NCI-H2227 (cell line): ENCODE measurements around the gene SCN8A.

ENCODE experiments used
- DNase-seq: peaks from one replicate; lab custom pipeline; 2025; ENCODE audit not compliant: unreplicated experiment; lab: John Stamatoyannopoulos, UW

Gene SCN8A

DNA sequence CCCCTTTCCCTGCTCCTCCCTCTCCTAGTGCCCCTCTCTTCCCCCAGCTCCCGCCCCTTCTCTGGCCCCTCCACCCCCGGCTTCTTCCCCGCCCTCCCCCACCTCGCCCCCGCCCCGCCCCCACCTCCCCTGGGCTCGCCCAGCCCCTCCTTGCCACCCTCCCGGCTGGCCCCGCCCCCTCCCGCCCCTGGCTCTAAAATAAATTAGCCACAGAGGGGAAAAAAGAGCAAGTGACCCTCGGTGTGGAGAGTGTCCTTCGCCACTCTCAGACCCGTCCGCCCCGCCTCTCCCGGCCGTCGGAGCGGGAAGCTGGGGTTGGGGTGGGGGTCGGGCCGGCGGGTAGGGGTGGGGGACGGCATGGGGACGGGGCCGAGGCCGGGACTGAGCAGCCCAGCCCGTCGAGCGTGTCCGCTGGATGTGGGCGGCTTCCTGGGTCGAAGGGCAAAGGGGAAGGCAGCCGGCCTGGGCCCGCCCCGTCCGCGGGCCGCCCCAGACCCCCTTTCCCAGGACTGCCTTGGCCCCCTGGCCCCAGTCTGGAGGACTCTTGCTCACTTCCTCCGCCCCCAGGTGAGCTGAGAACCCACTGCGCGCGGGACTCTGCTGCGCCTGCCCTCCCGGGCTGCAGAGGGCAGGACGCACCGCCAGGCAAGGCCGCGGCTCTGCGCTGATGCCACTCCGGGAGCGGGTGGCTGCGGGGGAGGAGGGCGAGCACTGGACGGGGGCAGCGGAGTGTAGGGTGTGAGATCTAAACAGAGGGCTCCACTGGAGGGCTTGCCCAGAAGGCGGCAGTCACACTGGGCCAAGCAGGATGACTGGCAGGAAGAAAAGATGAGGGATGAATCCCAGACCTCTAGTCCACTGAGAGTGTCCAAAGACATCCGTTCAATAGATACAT, 258.1 kb downstream of the SCN8A start:
- DNase-seq: no peak

DNA sequence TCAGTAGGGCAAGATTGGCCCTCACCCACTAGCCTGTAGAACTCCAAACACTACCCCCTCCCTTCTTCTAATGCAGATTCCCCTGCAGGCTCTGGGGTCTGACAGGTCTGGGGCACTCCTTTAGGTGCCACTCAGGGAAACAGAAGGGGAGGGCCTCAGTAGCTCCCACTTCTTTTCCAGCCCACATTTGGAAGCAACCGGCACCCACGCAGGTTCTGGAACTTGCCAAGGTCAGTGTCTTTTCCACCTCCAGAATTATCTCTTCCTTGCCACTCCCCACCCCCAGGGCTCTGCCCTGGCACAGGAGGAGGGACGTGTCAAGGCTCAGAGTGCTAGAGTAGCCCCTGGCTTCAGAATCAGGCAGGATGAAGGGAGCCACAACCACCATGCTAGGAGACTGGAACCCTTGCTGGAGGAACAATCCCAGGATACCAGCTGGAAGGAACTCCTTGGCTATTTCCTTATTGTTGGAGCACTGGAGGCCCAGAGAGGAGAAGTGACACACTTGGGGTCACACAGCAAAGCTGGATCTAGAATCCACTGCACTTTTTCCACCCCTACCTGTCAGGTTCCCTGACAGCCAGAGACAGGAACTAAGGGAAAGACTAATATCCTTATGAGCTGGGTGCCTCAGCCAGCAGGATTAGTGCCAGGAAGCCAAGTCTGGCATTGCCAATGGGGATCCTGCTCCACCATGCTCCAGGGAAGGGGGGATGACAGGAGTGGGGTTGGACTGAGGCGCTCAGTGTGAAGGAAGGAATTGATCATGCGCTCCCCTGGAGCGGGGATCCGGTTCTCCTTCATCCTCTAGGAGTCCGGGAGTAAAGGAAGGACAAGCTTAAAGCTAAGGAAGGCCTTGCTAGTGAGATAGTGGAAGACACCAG, 259.3 kb downstream of the SCN8A start:
- DNase-seq: no peak

DNA sequence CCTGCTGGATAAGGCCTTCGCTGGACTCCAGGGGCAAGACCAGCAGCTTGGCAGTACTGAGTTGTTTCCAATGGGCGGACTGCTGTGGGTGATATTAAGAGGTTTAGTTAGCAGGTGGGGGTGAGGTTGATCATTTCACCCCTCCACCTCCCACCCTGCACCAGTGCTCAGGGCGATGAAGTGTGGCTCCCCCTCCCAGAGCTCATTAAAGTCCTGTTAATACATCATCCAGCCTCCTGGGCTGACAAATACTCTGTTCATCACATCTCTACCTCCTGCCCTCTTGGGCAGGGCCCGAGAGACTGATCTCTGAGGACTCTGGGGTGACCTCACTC, 259.9 kb downstream of the SCN8A start:
- DNase-seq: no peak

DNA sequence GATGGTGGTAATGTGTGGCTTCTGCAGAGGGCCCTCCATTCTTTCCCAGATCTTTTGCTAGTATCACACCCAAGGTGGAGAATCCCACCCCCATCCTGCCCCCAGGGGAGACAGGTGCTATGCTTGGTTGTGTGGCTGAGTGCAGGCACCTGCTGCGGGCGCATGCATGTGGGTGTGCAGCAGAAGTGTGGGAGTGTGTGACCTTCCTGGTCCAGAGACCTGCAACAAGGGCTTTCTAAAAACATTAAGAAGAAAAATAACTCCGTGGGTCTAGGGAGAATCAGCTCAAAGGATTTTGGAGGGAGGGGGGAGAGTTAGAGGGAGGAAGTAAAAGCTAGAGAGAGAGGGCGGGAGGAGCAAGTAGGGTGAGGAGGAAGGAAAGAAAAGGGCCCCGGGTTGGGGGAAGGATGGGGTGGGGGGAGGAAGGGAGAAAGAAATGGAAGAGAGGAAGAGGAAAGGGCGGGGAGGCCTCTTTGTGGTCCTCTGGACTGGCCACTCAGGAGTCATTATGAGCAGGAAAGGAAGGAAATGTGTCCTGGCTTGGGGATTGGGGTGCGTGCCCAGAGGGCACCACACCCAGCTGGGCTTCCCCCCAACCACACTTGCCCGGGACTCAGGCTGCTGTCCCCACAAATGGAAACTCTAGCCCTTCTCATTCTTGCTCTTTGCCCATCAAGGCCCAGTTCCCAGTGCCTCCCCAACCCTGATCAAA, 260.5 kb downstream of the SCN8A start:
- no peak for DNase-seq

DNA sequence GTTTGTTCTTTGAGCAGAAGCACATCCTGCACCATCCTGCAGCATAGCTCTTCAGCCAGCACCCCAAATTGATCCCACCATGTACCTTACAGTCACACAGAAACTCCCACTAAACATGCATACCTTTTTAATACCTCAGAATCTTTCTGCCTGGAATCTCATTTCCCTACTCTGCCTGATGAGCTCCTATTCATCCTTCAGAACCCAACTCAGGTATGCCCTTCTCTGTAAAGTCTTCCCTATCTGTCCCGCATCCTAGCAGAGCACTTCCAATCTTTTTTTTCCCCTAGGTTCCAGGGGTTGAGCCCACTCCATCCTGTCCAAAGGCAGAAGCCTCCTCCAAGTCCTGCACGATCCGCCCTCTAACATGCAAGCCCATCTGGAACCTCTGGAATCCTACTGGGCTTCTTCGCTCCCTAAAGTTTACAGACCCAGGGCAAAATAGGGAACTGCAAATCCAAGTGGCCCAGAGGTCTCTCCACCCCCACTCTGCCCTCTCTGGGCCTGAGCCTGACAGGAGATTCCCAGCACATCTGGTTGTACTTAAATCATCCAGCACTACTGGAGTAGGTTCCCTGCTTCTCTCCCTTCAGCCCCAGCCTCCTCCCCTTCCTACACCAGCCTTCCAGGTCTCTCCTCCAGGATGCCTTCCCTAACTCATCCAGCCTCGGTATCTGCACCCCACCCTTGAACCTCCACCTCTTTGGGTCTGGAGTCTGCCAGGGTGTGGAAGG, 261.5 kb downstream of the SCN8A start:
- DNase-seq: no peak

DNA sequence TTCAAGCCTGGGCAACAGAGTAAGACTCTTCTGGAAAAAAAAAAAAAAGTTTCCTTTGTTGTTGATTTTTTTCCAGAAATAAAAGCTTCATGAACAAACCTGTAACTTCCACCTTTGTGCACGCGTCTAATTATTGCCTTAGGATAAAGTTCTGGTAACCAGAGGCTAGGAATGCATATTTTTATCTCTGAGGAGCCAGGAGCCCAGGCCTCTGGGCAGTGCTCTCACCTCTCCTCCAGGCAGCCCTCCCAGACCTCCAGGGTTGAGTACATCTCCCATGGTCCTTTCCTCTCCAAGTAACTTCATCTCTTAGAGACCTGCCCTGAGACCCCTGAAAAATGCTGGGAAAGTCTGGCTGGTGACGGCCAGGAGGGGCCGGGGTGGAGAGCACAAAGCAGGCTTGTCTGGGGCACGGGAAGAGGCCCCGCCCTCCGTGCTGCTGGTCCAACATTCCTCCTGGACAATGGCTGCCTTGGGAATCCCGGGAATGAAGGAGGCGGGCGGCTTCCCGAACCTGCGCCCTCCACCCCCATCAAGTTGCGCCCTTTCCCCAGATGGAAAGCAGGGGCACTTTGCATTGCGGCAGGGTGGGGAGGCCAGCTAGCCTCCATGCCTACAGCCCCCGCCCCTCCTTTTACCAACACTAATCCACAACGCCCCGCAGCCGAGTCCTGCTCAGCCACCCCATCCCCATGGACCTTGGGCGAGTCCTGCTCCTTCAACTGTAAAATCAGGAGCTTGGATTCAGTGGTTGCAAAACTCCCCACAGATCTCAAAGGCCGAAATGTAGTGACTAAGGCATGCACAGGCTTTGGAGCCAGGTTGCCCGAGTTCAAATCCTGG, 264.8 kb downstream of the SCN8A start:
- no peak for DNase-seq

DNA sequence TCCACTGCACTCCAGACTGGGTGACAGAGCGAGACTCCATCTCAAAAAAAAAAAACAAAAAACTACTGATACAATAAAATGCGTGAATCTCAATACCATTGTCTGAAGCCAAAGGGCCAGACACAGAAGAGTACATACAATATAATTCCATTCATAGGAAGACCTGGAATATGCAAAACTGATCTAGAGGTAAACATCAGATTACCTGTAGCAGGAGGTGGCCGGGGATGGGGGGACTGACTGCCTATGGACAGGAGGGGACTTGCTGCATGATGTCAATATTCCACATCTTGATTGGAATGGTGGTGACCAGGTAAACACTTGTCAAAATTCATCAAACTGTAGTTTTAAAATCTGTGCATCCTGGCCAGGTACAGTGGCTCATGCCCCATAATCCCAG, 270.0 kb downstream of the SCN8A start:
- DNase-seq: no peak
